ENCODE results near the gene SMPDL3A. TPM values are rescaled to one million over a fixed set of nuclear protein-coding genes. Genes with fewer than 3 reads are reported as not detected.

The SMPDL3A gene
- total and polyA plus RNA-seq, 2 of the 8 experiments (the other 6 are each of a cell fraction or from before 2014, with no cell fraction given): 3.5 to 3.9 TPM

- no peak for TF ChIP-seq E2F6 (IDR thresholded peaks at IDR 0.05)
- no peak for TF ChIP-seq JUND (IDR thresholded peaks at IDR 0.05; ENCODE audit: low read length)
- TF ChIP-seq CHD7 (IDR thresholded peaks at IDR 0.05; ENCODE audit: insufficient replicate concordance, low read length): no peak
- TF ChIP-seq RAD21 (IDR thresholded peaks at IDR 0.05 in 1 of 2, conservative IDR thresholded peaks at IDR 0.05 in 1 of 2; ENCODE audit: low read depth in 2 of 2, low read length in 2 of 2): no peak
- TF ChIP-seq TCF12 (IDR thresholded peaks at IDR 0.05; ENCODE audit: low read depth, low read length): no peak
- no peak for TF ChIP-seq TBP (IDR thresholded peaks at IDR 0.05; ENCODE audit: low read depth, low read length)
- TF ChIP-seq CTCF (IDR thresholded peaks at IDR 0.05; ENCODE audit: control extremely low read depth in 1 of 3, insufficient read depth in 1 of 3, low read depth in 1 of 3, low read length in 3 of 3): no peak
- no peak for TF ChIP-seq SIN3A (conservative IDR thresholded peaks at IDR 0.05 in 1 of 2, IDR thresholded peaks at IDR 0.05 in 1 of 2; ENCODE audit: low read depth in 1 of 2, low read length in 2 of 2)
Observed at GRCh38 chr6:122829456-122829855, 40.4 kb downstream of the SMPDL3A start (continued).

Measured in H1 (cell line).